ENCODE measurements around the gene RITA1. TPM values are rescaled to one million over a fixed set of nuclear protein-coding genes. Genes with fewer than 3 reads are reported as not detected.

The RITA1 gene
- total and polyA plus RNA-seq, 10 of the 15 experiments (the other 5 are each of a cell fraction or from before 2014, with no cell fraction given): 2.3 to 39.9 (median 24.8) TPM

- TF ChIP-seq HDAC2 (IDR thresholded peaks at IDR 0.05) (no peak), EP300 (IDR thresholded peaks at IDR 0.05; ENCODE audit: borderline replicate concordance in 1 of 2, control insufficient read depth in 1 of 2, low read depth in 2 of 2, low read length in 2 of 2) (no peak), MLLT1 (IDR thresholded peaks at IDR 0.05) (no peak)
Observed at GRCh38 chr12:113172185-113172584, 13.3 kb upstream of the RITA1 start (continued).

- H3K4me3 ChIP-seq: no peak overlapping the region
- POLR2A ChIA-PET: interaction anchor here (1.1 to 1.4 kb wide), 3 partner anchors 9 to 57 kb away, joined by 3 read pairs; no protein-coding TSS in a partner anchor
- peaks cover 32 to 43% of the 10 kb centered on the region in 2 experiments for H3K36me3 ChIP-seq (ENCODE audit: control insufficient read depth in 2 of 2, insufficient read depth in 2 of 2, low read length in 1 of 2)
- H3K79me2 ChIP-seq (ENCODE audit: control insufficient read depth, insufficient read depth, low read length): no peaks in the 10 kb centered on the region
- FAIRE-seq (peak; percentile 54), ATAC-seq (peak; percentile 68), DNase-seq (ENCODE audit: low read depth, low spot score) (no peak)
- H3K27ac ChIP-seq (ENCODE audit: control insufficient read depth, insufficient read depth): peak overlapping the region; percentile 45
- H3K9me3 ChIP-seq (replicated peaks; ENCODE audit: control insufficient read depth, insufficient read depth, low read length): peaks cover 3% of the 10 kb centered on the region; the same call in 1 of the 3 replicates
- peak overlapping the region; percentile 26; the same call in 1 of the 2 replicates for H3K4me2 ChIP-seq (ENCODE audit: control insufficient read depth, insufficient read depth)
- intact Hi-C loops (cut with micrococcal nuclease; ENCODE audit: unreplicated experiment): loop anchor here (5.0 kb wide), 2 partner anchors 181 to 271 kb away; no protein-coding TSS in a partner anchor
- peaks cover 19% of the 10 kb centered on the region for H3K4me1 ChIP-seq (ENCODE audit: control insufficient read depth, insufficient read depth, low read length)
- no peaks in the 10 kb centered on the region for H4K20me1 ChIP-seq (ENCODE audit: control insufficient read depth, insufficient read depth)
- H3K9ac ChIP-seq (ENCODE audit: control insufficient read depth, insufficient read depth, low read length): peak overlapping the region; percentile 56
- 71% methylated on average over 7 of the region's 7 CpGs for WGBS (ENCODE audit: insufficient coverage, insufficient replicate concordance, low lambda C conversion rate, missing lambda C conversion rate)
- in situ Hi-C loops (cut with MboI): no loop called here
- SMC1A ChIA-PET (ENCODE audit: uncharacterized antibody, unreplicated experiment): interaction anchor here (1.0 to 6.8 kb wide), 22 partner anchors 11 to 273 kb away, joined by 3 to 66 read pairs (median 5); partner anchors contain the start of genes DDX54 and OAS2
- no peaks in the 10 kb centered on the region for H3K27me3 ChIP-seq (replicated peaks in 1 of 2; ENCODE audit: control insufficient read depth in 2 of 2, insufficient read depth in 2 of 2, low read length in 1 of 2)
- RAD21 ChIA-PET (ENCODE audit: unreplicated experiment): interaction anchor here (0.6 to 4.3 kb wide), 16 partner anchors 13 to 273 kb away, joined by 3 to 29 read pairs (median 10); partner anchors contain the start of genes DDX54 and RITA1
- CTCF ChIA-PET: interaction anchor here (0.6 to 10.5 kb wide), 37 partner anchors 10 to 349 kb away, joined by 3 to 102 read pairs (median 6); partner anchors contain the start of genes CFAP73, DDX54, RASAL1 and RITA1
- no TSS peak for BruUV-seq (replicated peaks)
- no peak overlapping the region for H2AFZ ChIP-seq (ENCODE audit: control insufficient read depth, low read depth, low read length)
- TF ChIP-seq KDM1A (IDR thresholded peaks at IDR 0.05; ENCODE audit: borderline replicate concordance): no peak
- TF ChIP-seq ZNF687 (IDR thresholded peaks at IDR 0.05): peak; percentile 94
- 0 out of 2 replicates have a peak, but pooled peaks have one; percentile 48 for TF ChIP-seq TCF3 (IDR thresholded peaks at IDR 0.05; ENCODE audit: borderline replicate concordance, insufficient read depth, low read depth, low read length)
- TF ChIP-seq HSF1 (IDR thresholded peaks at IDR 0.05; ENCODE audit: low read depth, low read length): no peak
- TF ChIP-seq WRNIP1 (IDR thresholded peaks at IDR 0.05; ENCODE audit: borderline replicate concordance, low read depth, low read length): no peak
- TF ChIP-seq NR2C1 (IDR thresholded peaks at IDR 0.05): peak; percentile 25; the same call in 1 of the 2 replicates
- TF ChIP-seq POLR2AphosphoS2 (IDR thresholded peaks at IDR 0.05; ENCODE audit: low read depth, low read length): no peak
- TF ChIP-seq CEBPB (IDR thresholded peaks at IDR 0.05; ENCODE audit: borderline replicate concordance in 1 of 2, low read depth in 2 of 2, low read length in 2 of 2): no peak
- TF ChIP-seq MTA2 (IDR thresholded peaks at IDR 0.05; ENCODE audit: low read depth): peak; percentile 40; the same call in 1 of the 2 replicates
Observed at GRCh38 chr12:113173081-113173698, 12.3 kb upstream of the RITA1 start.
